GM06990 (cell line): ENCODE measurements around the gene DNA2.
A peak's percentile ranks its signal among the peaks of the same experiment; 100 is the strongest.

Experiments
- DNase-seq: peaks from one replicate; pipeline ENCODE4 v3.0.0-alpha.2; 2011; ENCODE audit not compliant: insufficient read length; ENCODE audit errors: extremely low read depth
- H3K27me3 ChIP-seq: replicated peaks from 2 replicates; pipeline ENCODE4 v1.6.0; 2011; ENCODE audit warnings: low read length; ENCODE audit not compliant: control insufficient read depth, insufficient read depth
- H3K36me3 ChIP-seq: 2 replicates; pipeline ENCODE4 v1.5.1; 2011; ENCODE audit warnings: low read length; ENCODE audit not compliant: control insufficient read depth, insufficient read depth
- H3K4me3 ChIP-seq: replicated peaks from 2 replicates; pipeline ENCODE4 v1.5.1; 2011; ENCODE audit warnings: low read depth, mild to moderate bottlenecking, control low read depth, low read length
- CTCF ChIP-seq: IDR thresholded peaks from 2 replicates; pipeline ENCODE4 v1.5.1; 2011; ENCODE audit warnings: low read length, control low read depth, mild to moderate bottlenecking, inconsistent platforms; ENCODE audit not compliant: insufficient read depth, poor library complexity, severe bottlenecking

Gene DNA2

GRCh38 chr10:68423522-68423921, 48.3 kb downstream of the DNA2 start:
- no peaks in the 10 kb centered on the region for H3K27me3 ChIP-seq
- no peak for TF ChIP-seq CTCF
- H3K4me3 ChIP-seq, result no peak overlapping the region
- peaks cover 6% of the 10 kb centered on the region for H3K36me3 ChIP-seq
- DNase-seq, result no peak

GRCh38 chr10:68419376-68419775, 52.4 kb downstream of the DNA2 start:
- Histone ChIP-seq H3K36me3 (peaks cover 7% of the 10 kb centered on the region), H3K27me3 (no peaks in the 10 kb centered on the region), H3K4me3 (no peak overlapping the region)
- no peak for DNase-seq
- no peak for TF ChIP-seq CTCF

GRCh38 chr10:68408898-68409518, 62.8 kb downstream of the DNA2 start:
- DNase-seq, result no peak
- 0 out of 2 replicates have a peak, but pooled peaks cover 1% of the 10 kb centered on the region for H3K36me3 ChIP-seq
- no peak for TF ChIP-seq CTCF
- no peaks in the 10 kb centered on the region for H3K27me3 ChIP-seq
- no peak overlapping the region for H3K4me3 ChIP-seq

GRCh38 chr10:68406815-68407548, 64.8 kb downstream of the DNA2 start, which contains the start of gene RUFY2:
Gene RUFY2, minus strand, starts transcription at chr10:68407277. Its CDS starts 88 bp downstream, at chr10:68407189.
- Histone ChIP-seq H3K4me3 (peak within 1 kb of the TSS; percentile 98), H3K27me3 (no peaks in the 10 kb centered on the region)
- no peak for TF ChIP-seq CTCF

GRCh38 chr10:68406111-68406814, 65.5 kb downstream of the DNA2 start:
- peak; percentile 77 for DNase-seq
- H3K36me3 ChIP-seq, result no peaks in the 10 kb centered on the region
- no peaks in the 10 kb centered on the region for H3K27me3 ChIP-seq
- no peak for TF ChIP-seq CTCF
- H3K4me3 ChIP-seq, result peak overlapping the region; percentile 98

More at GRCh38 chr10:68406815-68407548, 64.8 kb downstream of the DNA2 start, which contains the start of gene RUFY2:
- DNase-seq, result peak; percentile 87
- no peaks in the 10 kb centered on the region for H3K36me3 ChIP-seq
